ENCODE measurements around the gene MMEL1. TPM values are rescaled to one million over a fixed set of nuclear protein-coding genes. Genes with fewer than 3 reads are reported as not detected.
A peak's percentile ranks its signal among the peaks of the same experiment; 100 is the strongest.

The MMEL1 gene
- polyA plus RNA-seq, 2 of the 4 experiments (the other 2 are of a cell fraction) = not detected

DNA sequence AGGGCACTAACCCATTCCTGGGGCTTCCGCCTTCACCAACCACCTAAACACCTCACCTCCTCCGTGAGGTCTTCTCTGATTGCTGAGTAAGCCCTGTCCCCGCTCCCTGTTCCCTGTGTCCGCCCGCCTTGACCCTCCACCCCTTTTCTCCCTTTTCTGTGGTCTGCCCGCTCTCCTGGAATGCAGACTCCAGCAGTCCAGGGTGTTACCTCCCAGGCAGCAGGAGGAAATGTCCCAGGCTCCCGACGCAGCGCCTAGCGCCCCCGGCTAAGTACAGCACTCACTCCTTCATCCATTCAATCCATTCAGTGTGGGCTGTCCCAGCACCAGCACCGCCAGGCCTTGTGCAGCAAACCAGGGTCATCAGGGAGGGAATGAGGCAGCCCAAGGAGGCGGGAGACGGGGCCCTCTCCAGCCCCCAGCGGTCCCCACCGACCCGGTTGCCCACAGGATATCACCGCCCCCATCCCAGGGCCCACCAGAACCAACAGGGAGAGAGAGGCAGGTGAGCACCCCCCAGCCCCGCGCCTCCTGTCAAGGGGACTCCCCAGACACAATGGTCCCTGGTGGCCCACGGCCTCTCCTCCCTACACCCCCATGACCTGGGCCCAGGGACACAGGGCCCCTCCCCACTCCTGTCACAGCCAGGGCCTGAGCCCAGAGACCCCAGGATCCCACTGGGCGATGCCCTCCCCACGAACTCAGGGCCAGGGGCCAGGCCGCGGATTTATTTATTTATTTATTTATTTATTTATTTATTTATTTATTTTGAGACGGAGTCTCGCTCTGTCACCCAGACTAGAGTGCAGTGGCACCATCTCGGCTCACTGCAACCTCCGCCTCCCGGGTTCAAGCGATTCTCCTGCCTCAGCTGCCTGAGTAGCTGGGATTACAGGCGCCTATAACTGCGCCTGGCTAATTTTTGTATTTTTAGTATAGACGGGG is 66.4 kb downstream of the MMEL1 start:
- ATAC-seq (no peak), FAIRE-seq (no peak), DNase-seq (ENCODE audit: low read depth in 1 of 2, low spot score in 1 of 2) (no peak)
- Histone ChIP-seq H3K27ac (no peak overlapping the region), H3K9me3 (no peaks in the 10 kb centered on the region), H3K4me3 (no peak overlapping the region), H3K4me2 (no peak overlapping the region), H3K4me1 (no peaks in the 10 kb centered on the region)
- TF ChIP-seq ZC3H11A (IDR thresholded peaks at IDR 0.05) = peak; percentile 65
- TF ChIP-seq, protein P1, sequence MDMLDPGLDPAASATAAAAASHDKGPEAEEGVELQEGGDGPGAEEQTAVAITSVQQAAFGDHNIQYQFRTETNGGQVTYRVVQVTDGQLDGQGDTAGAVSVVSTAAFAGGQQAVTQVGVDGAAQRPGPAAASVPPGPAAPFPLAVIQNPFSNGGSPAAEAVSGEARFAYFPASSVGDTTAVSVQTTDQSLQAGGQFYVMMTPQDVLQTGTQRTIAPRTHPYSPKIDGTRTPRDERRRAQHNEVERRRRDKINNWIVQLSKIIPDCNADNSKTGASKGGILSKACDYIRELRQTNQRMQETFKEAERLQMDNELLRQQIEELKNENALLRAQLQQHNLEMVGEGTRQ (IDR thresholded peaks at IDR 0.05) = no peak
- POLR2A ChIA-PET = no interaction called here
- WGBS (ENCODE audit: missing lambda C conversion rate) = 67% methylated on average over 28 of the region's 34 CpGs
- CTCF ChIA-PET = no interaction called here

GRCh38 chr1:2564815-2565374 is 67.9 kb downstream of the MMEL1 start:
- no peak for DNase-seq (ENCODE audit: low read depth in 1 of 2, low spot score in 1 of 2)
- POLR2A ChIA-PET = no interaction called here
- Histone ChIP-seq H3K9me3 (no peaks in the 10 kb centered on the region), H3K4me1 (no peaks in the 10 kb centered on the region), H3K4me3 (no peak overlapping the region), H3K27ac (no peak overlapping the region), H3K4me2 (no peak overlapping the region)
- ATAC-seq = no peak
- CTCF ChIA-PET = no interaction called here
- no peak for FAIRE-seq
- no peak for TF ChIP-seq BHLHE40 (IDR thresholded peaks at IDR 0.05; ENCODE audit: low read depth, low read length)
- TF ChIP-seq, protein P2, sequence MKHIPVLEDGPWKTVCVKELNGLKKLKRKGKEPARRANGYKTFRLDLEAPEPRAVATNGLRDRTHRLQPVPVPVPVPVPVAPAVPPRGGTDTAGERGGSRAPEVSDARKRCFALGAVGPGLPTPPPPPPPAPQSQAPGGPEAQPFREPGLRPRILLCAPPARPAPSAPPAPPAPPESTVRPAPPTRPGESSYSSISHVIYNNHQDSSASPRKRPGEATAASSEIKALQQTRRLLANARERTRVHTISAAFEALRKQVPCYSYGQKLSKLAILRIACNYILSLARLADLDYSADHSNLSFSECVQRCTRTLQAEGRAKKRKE (CRISPR knock-in tag; IDR thresholded peaks at IDR 0.05; ENCODE audit: low read depth) = no peak
- TF ChIP-seq SREBF2 (IDR thresholded peaks at IDR 0.05) = no peak
- TF ChIP-seq NR3C1 (IDR thresholded peaks at IDR 0.05) = no peak
- no peak for TF ChIP-seq MAZ (IDR thresholded peaks at IDR 0.05; ENCODE audit: borderline replicate concordance, low read depth, low read length)
- no peak for TF ChIP-seq EP300 (IDR thresholded peaks at IDR 0.05)
- TF ChIP-seq CTCF (IDR thresholded peaks at IDR 0.05) = no peak
- no peak for TF ChIP-seq CBX2 (IDR thresholded peaks at IDR 0.05; ENCODE audit: borderline replicate concordance, low read depth)
- TF ChIP-seq FOSB (CRISPR knock-in tag; IDR thresholded peaks at IDR 0.05) = no peak
- TF ChIP-seq PHF8 (IDR thresholded peaks at IDR 0.05; ENCODE audit: borderline replicate concordance, low read depth) = no peak
- no peak for TF ChIP-seq HEYL (CRISPR knock-in tag; IDR thresholded peaks at IDR 0.05)
- TF ChIP-seq HOXB5 (CRISPR knock-in tag; IDR thresholded peaks at IDR 0.05) = no peak
- TF ChIP-seq JUN (IDR thresholded peaks at IDR 0.05) = no peak
- TF ChIP-seq, protein P3, sequence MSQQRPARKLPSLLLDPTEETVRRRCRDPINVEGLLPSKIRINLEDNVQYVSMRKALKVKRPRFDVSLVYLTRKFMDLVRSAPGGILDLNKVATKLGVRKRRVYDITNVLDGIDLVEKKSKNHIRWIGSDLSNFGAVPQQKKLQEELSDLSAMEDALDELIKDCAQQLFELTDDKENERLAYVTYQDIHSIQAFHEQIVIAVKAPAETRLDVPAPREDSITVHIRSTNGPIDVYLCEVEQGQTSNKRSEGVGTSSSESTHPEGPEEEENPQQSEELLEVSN (IDR thresholded peaks at IDR 0.05; ENCODE audit: borderline replicate concordance, low read depth) = no peak
- TF ChIP-seq RNF2 (IDR thresholded peaks at IDR 0.05; ENCODE audit: borderline replicate concordance, low read depth) = no peak
- TF ChIP-seq MYC (IDR thresholded peaks at IDR 0.05; ENCODE audit: borderline replicate concordance, low read length) = no peak
- 39% methylated on average over 11 of the region's 14 CpGs for WGBS (ENCODE audit: missing lambda C conversion rate)
